ENCODE results near the gene ZFR2.

Gene ZFR2

GRCh38 chr19:3873151-3873550 lies 4.3 kb upstream of the ZFR2 start:
- no peak for DNase-seq

DNA sequence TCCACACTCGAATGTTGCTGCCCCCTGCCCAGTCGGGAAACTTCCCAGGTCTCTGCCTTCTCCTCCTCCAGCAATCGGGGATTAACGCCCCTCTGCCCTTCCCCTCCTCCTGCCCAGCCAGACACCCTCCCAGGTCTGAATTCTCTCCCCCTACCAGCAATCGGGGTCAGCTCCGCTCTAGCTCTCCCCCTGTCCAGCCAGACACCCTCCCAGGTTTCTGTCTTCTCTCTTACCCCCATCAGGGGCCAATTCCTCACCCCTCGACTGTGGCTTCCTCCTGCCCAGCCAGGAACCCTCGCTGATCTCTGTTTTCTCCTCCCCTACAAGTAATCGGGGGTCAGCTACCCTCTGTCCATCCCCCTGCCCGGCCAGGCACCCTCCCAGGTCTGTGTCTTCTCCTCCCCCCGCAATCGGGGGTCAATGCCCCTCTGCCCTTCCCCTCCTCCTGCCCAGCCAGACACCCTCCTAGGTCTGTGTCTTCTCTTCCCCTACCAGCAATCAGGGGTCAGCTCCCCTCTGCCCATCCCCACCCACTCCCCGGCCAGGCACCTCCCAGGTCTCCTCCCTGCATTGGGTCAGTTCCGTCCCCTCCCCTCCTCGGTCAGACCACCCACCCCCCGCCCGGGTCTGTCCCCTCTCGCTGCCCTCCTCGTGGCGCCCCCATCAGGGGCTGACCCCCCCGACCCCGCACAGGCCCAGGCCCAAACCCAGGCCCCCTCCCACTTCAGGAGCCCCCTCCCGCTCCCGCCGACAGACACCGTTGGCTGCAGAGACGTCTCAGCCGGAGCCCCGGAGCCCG lies 668 bp downstream of the ZFR2 start:
- no peak for DNase-seq

DNA sequence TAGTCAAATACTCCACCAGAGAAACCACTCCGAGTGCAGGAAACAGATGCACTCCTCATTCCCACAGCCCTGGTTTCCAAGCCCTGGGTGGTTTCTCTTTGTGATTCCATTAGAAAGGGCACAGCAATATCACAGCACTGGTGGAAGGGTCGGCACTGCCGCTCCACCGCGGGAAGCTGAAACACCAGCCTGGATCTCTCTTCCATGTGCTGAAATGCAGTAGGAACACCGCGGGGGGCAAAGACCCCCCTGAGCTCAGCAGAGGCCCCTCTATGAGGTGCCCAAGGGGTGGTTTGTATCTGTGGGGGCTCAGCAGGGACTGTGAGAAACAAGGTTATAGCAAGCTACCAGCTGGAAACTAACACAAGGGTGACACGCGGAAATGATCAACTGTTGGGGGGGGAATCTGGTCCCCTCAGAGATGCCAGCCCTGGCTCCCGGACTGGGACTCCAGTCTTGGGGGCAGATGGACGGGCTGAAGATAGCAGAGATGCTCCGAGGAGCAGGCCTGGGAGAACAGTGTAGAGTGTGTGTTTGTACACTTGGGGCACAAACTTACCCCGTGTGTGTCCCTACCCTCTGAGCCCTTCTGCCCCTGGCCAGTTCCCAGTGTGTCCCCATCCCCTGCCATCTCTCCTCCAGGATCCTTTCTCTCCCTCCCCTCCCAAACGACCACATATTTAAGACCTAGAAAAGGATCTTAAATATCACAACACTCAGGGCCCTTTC lies 1.8 kb downstream of the ZFR2 start:
- no peak for DNase-seq

- no peak for DNase-seq
Measured at GRCh38 chr19:3863648-3864047, 5.2 kb downstream of the ZFR2 start.

DNA sequence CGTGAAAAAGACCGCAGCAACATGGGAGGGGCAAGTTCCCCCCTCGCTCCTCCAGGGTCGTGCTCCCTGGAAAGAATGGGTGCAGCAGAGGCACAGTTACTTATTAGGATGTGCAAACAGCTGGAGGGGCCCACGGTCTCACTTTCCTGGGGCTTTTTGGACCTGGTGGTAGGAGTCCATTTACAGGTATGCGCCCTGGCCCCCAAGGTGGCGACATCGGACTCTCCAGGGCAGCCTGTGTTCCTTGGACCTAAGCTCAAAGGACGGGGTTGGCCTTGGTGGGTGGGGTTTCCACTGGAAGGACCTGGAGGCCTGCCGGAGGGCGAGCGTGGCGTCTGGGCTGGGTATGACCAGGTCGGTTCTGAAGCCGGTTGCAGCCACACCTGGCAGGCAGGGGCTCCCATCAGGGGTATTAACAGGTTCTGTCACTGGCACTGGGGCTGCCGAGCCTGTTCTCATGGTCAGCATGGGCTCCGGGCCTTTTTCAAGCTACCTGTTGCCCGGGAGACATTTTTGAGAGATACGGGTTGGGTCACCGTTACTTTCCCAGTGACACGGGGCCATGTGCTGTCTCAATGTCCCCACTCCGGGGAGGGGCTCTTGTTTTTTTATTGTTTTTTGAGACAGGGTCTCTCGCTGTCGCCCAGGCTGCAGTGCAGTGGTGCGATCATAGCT lies 5.9 kb downstream of the ZFR2 start:
- DNase-seq, result no peak

GRCh38 chr19:3860499-3860898 lies 8.3 kb downstream of the ZFR2 start:
- DNase-seq, result no peak

DNA sequence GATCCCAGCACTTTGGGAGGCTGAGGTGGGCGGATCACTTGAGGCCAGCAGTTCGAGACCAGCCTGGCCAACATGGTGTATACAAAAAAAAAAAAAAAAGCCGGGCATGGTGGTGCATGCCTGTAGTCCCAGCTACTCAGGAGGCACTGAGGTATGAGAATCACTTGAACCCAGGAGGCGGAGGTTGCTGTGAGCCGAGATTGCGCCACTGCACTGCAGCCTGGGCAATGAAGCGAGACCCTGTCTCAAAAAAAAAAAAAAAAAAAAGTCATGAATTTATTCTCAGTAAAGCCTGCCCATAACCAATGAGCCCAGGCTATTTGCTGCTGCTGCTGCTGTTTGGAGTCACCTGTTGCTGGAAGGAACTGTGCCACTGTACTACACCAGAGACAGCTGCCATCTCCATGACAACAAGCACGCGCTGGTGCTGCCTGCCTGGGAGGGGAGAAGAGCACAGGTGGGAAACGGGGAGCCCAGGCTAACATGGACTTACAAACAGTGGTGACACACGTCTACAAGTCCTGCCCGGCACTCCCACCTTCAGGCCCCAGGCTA lies 11.3 kb downstream of the ZFR2 start:
- DNase-seq, result no peak

GRCh38 chr19:3855320-3855719 lies 13.5 kb downstream of the ZFR2 start:
- DNase-seq, result no peak

DNA sequence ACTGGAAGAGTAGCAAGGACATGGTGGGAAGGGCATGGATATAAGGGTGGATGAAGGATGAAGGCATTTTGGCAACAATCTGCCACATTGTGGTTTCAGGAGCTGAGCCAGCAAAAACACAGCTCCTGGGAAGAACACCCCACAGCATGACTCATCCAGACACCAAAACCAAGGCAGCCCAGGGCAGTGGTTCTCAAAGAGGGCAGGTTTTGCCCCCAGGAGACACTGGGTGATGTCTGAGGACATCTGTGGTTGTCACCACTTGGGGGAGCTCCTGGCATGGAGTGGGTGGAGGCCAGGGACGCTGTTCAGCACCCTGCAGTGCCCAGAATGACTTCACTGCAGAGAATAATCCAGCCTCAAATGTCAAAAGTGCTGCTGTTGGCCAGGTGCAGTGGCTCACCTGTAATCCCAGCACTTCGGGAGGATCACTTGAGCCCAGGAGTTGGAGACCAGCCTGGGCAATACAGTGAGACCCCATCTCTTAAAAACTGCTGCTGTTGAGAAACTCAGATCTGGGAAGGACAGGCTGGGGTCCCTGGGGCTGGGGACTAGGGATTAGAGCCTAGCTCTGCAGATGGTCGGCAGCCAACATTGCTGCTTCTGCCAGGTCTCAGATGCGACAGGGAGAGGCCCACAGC lies 16.1 kb downstream of the ZFR2 start:
- peak; percentile 56 for DNase-seq

DNA sequence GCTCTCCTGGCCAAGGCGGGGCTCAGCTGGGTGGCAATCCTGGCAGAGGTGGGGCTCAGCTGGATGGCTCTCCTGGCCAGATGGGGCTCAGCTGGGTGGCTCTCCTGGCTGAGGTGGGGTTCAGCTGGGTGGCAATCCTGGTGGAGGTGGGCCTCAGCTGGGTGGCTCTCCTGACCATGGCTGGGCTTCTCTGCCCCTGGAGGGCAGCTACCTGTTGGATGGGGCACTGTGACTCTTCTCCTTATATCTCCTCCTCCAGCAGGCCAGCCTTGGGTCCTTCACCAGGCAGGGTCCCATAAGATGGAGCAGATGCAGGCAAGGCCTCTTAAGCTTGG lies 16.7 kb downstream of the ZFR2 start:
- DNase-seq, result no peak

DNA sequence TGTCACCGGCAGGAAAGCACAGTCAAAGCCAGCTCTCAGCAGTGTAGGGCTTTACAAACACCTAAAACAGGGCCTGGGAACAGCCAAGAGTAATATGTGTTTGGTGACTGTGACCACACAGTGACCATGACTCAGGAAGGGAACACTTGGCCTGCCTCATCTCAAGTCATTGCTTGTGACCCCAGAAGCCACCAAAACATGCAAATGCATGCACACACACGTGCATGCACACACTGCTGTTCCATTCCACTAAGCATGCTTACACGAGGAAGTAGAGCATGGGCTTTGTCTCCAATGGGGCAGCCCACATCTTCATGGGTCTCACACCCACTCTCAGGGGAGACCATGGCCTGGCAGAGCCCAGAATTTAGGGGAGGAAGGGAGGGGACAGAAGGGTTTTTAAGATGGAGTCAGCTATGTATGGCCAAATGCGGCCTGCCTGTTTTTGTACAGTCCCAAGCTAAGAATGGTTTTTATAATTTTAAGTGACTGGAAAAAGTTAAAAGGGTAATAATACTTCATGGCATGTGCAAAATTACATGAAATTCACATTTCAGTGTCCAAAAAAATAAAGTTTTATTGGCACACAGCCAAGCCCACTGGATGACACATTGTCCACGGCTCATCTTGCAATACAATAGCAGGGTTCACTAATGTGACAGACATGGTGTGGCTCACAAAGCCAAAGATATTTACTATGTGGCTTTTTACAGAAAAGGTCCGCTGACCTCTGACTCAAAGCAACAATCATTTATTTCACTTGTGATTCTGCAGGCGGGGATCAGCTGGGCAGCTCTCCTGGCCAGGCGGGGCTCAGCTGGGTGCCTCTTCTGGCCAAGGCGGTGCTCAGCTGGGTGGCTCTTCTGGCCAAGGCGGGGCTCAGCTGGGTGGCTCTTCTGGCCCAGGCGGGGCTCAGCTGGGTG lies 17.3 kb downstream of the ZFR2 start:
- DNase-seq, result no peak

DNA sequence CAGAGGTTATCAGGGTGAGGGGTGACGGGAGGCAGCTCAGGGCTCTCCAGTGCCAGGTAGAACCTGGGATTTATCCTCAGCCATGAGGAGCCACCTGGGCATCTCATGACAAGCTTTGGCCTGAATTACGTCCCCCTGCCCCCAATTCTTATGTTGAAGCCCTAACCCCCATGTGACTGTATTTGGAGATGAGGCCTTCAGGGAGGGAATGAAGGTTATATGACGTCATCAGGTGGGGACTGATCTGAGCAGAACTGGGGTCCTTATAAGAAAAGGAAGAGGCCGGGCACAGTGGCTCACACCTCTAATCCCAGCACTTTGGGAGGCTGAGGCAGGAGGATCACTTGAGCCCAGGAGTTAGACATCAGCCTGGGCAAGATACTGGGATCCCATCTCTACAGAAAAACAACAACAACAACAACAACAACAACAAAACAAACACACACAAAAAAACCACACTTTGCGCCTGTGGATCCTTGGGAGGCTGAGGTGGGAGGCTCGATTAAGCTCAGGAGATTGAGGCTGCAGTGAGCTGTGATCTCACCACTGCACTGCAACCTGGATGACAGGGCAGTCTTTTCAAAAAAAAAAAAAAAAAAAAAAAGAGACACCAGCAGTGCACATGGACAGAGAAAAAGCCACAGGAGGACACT lies 18.4 kb downstream of the ZFR2 start:
- DNase-seq, result no peak

DNA sequence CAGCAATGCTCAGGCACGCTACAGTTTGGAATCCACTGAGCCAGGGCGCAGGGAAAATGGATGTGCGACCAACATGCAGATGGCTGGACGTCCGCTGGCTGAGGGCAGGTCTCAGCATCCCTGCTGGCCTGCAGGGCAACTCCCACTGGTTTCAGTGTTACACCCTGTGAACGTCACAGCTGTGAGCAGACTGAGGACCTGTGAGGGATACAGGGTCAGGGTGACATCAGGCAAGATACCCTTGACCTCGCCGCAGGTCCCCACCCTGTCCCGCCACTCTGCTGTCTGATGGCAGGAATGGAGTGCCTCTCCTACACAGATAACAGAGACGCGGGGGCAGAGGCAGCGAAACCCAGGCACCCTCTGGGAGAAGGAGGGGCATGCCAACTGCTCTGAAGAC lies 19.1 kb downstream of the ZFR2 start:
- DNase-seq, result no peak

- no peak for DNase-seq
Measured at GRCh38 chr19:3849092-3849491, 19.7 kb downstream of the ZFR2 start.

GRCh38 chr19:3844596-3844995 lies 24.2 kb downstream of the ZFR2 start:
- peak; percentile 24 for DNase-seq

- DNase-seq, result no peak
Measured at GRCh38 chr19:3842948-3843347, 25.9 kb downstream of the ZFR2 start.

DNA sequence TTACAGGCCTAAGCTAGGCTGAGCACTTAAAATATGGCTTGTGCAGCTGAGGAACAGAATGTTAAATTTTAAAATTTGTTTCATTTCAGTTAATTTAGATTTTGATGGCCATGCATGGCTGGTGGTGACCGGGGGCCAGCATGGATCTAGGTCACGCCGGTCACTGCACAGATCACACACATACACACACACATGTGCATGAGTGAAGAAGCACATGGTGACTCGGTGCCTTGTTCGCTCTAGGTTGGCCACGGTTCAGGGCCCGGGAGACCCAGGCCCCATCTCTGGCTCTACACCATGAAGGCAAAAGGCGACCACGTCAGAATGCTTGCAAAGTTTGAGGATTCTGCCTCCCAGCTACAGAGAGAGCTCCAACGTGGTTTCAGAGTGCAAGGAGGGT lies 28.0 kb downstream of the ZFR2 start:
- no peak for DNase-seq

- no peak for DNase-seq
Measured at GRCh38 chr19:3839941-3840340, 28.9 kb downstream of the ZFR2 start.

DNA sequence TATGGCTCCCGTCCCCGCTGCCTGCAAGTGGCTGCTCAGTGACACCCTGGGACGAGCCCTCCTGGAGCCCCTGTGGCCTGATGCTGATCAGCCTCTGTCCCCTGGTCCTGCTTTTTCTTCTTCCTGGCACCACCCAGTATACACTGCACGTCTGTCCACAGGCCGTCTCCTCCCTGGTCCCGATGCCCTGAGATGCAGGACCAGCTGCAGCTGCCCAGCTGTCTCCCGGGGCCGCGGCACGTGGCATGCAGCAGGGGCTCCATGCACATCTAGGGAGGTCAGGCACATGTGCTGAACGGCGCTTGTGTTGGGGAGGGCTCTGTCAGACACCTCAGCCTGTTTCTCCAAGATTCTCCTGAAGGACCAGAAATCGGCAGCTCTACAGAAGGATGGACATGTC lies 30.2 kb downstream of the ZFR2 start:
- DNase-seq, result no peak

DNA sequence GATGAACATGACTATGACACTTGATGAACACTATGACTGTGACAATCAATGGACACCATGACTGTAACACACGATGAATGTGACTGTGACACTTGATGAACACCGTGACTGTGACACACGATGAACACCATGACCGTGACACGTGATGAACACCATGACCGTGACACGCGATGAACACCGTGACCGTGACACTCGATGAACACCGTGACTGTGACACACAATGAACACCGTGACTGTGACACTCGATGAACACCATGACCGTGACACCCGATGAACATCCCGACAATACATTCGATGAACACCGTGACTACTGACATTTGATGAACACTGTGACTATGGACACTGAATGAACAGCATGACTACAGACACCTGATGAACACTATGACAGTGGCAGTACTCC lies 30.9 kb downstream of the ZFR2 start:
- DNase-seq, result no peak

- no peak for DNase-seq
Measured at GRCh38 chr19:3837332-3837731, 31.5 kb downstream of the ZFR2 start.
